Measurements from ENCODE around the gene GFER. TPM values are rescaled to one million over a fixed set of nuclear protein-coding genes. Genes with fewer than 3 reads are reported as not detected.

GFER gene
- total and polyA plus RNA-seq, 10 of the 15 experiments (the other 5 are each of a cell fraction or from before 2014, with no cell fraction given), result 2.4 to 57.7 (median 31.3) TPM

GRCh38 chr16:2009164-2009711 is 25.2 kb downstream of the GFER start (continued):
- TF ChIP-seq, protein P1, sequence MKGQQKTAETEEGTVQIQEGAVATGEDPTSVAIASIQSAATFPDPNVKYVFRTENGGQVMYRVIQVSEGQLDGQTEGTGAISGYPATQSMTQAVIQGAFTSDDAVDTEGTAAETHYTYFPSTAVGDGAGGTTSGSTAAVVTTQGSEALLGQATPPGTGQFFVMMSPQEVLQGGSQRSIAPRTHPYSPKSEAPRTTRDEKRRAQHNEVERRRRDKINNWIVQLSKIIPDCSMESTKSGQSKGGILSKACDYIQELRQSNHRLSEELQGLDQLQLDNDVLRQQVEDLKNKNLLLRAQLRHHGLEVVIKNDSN (IDR thresholded peaks at IDR 0.05; ENCODE audit: borderline replicate concordance, extremely low read length, insufficient read depth, low read depth, low read length), result no peak
- TF ChIP-seq MTA3 (IDR thresholded peaks at IDR 0.05; ENCODE audit: borderline replicate concordance, low read length) (no peak), SIN3A (IDR thresholded peaks at IDR 0.05; ENCODE audit: low read depth, low read length) (0 out of 2 replicates have a peak, but pooled peaks have one; percentile 11), ZNF217 (IDR thresholded peaks at IDR 0.05) (no peak), POLR2A (IDR thresholded peaks at IDR 0.05; ENCODE audit: low read depth, low read length) (peak; percentile 71; the same call in 1 of the 2 replicates), CHD2 (IDR thresholded peaks at IDR 0.05; ENCODE audit: borderline replicate concordance, low read depth, low read length) (no peak), HDGF (IDR thresholded peaks at IDR 0.05) (no peak), MEF2B (IDR thresholded peaks at IDR 0.05; ENCODE audit: partially characterized antibody, poor library complexity, severe bottlenecking) (no peak), PAX8 (IDR thresholded peaks at IDR 0.05) (no peak)

- ChIA-PET CTCF (no interaction called here), POLR2A (no interaction called here), RAD21 (ENCODE audit: unreplicated experiment) (no interaction called here), SMC1A (ENCODE audit: uncharacterized antibody, unreplicated experiment) (no interaction called here)
- Histone ChIP-seq H3K27me3 (replicated peaks in 1 of 2; ENCODE audit: control insufficient read depth in 2 of 2, insufficient read depth in 2 of 2, low read length in 1 of 2) (no peaks in the 10 kb centered on the region), H2AFZ (ENCODE audit: control insufficient read depth, low read depth, low read length) (peak within 1 kb of the TSS; percentile 89), H3K9me3 (replicated peaks; ENCODE audit: control insufficient read depth, insufficient read depth, low read length) (no peaks in the 10 kb centered on the region), H3K9ac (ENCODE audit: control insufficient read depth, insufficient read depth, low read length) (peak within 1 kb of the TSS; percentile 96), H3K27ac (ENCODE audit: control insufficient read depth, insufficient read depth) (peak within 1 kb of the TSS; percentile 89), H3K4me2 (ENCODE audit: control insufficient read depth, insufficient read depth) (peak within 1 kb of the TSS; percentile 99), H4K20me1 (ENCODE audit: control insufficient read depth, insufficient read depth) (no peaks in the 10 kb centered on the region), H3K4me1 (ENCODE audit: control insufficient read depth, insufficient read depth, low read length) (peaks cover 15% of the 10 kb centered on the region), H3K4me3 (peak within 1 kb of the TSS; percentile 100), H3K36me3 (ENCODE audit: control insufficient read depth in 2 of 2, insufficient read depth in 2 of 2, low read length in 1 of 2) (peaks cover 0 to 3% of the 10 kb centered on the region in 2 experiments; a peak in 1 of 4 replicates), H3K79me2 (ENCODE audit: control insufficient read depth, insufficient read depth, low read length) (peaks cover 54% of the 10 kb centered on the region)
- under 1% methylated on average over 37 of the region's 52 CpGs for WGBS (ENCODE audit: insufficient coverage, insufficient replicate concordance, low lambda C conversion rate, missing lambda C conversion rate)
- intact Hi-C loops (cut with micrococcal nuclease; ENCODE audit: unreplicated experiment) (loop anchor here (5.0 kb wide), 1 partner anchor 142 kb away; no protein-coding TSS in a partner anchor), in situ Hi-C loops (cut with MboI) (loop anchor here (10.0 kb wide), 1 partner anchor 485 kb away; no protein-coding TSS in a partner anchor)
- FAIRE-seq (no peak), DNase-seq (ENCODE audit: low read depth, low spot score) (no peak), ATAC-seq (peak; percentile 93)
- TSS peak; percentile 99 for BruUV-seq (replicated peaks)
- TF ChIP-seq, protein P2, sequence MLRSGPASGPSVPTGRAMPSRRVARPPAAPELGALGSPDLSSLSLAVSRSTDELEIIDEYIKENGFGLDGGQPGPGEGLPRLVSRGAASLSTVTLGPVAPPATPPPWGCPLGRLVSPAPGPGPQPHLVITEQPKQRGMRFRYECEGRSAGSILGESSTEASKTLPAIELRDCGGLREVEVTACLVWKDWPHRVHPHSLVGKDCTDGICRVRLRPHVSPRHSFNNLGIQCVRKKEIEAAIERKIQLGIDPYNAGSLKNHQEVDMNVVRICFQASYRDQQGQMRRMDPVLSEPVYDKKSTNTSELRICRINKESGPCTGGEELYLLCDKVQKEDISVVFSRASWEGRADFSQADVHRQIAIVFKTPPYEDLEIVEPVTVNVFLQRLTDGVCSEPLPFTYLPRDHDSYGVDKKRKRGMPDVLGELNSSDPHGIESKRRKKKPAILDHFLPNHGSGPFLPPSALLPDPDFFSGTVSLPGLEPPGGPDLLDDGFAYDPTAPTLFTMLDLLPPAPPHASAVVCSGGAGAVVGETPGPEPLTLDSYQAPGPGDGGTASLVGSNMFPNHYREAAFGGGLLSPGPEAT (IDR thresholded peaks at IDR 0.05; ENCODE audit: low read depth), result 0 out of 2 replicates have a peak, but pooled peaks have one; percentile 49
- no peak for TF ChIP-seq NFYB (IDR thresholded peaks at IDR 0.05; ENCODE audit: insufficient read depth, low read depth, low read length)
- peak; percentile 19 for TF ChIP-seq MEF2B (IDR thresholded peaks at IDR 0.05; ENCODE audit: partially characterized antibody, poor library complexity, severe bottlenecking)
- peak; percentile 79 for TF ChIP-seq ZNF687 (IDR thresholded peaks at IDR 0.05)
- TF ChIP-seq EED (IDR thresholded peaks at IDR 0.05; ENCODE audit: low read depth), result no peak
- no peak for TF ChIP-seq SRF (IDR thresholded peaks at IDR 0.05; ENCODE audit: low read depth in 2 of 2, low read length in 2 of 2)
Observed at GRCh38 chr16:2009791-2010510, 26.0 kb downstream of the GFER start, which contains the start of gene ZNF598. Gene ZNF598 (minus strand): TSS chr16:2009821.
